K562 (cell line): ENCODE results near the gene AP1M2. TPM values are rescaled to one million over a fixed set of nuclear protein-coding genes. Genes with fewer than 3 reads are reported as not detected.

ENCODE experiments used
- ATAC-seq: fragments of 200-7000 bp; cut with Tn5 transposase; 3 replicates; pipeline ENCODE4 v1.9.1; 2020; ENCODE audit warnings: moderate library complexity
- BruUV-seq: library from RNA; stranded (reverse); fragments of 400-500 nt; replicated peaks from 2 replicates; lab custom pipeline; 2021; lab: Mats Ljungman, UMichigan
- CTCF ChIA-PET: fragments of 300-600 bp; formaldehyde crosslinking; extraction: SDS; loops from one replicate; lab custom pipeline; 2021; ENCODE audit warnings: low intra/inter-chr PET ratio; lab: Yijun Ruan, JAX
- POLR2A ChIA-PET: fragments of 300-600, 350-650 bp; sonication (Branson Sonifier 250); formaldehyde crosslinking; extraction: SDS; loops from one replicate; lab custom pipeline; 2021; ENCODE audit warnings: antibody characterized with exemption, inconsistent platforms; lab: Yijun Ruan, JAX
- DNase-seq, 4 experiments: peaks; one replicate each; pipeline versions ENCODE4 v3.0.0 to v3.0.0-alpha.2; 2011 to 2018; ENCODE audit warnings: low spot score in 3 of 4, mixed read lengths in 3 of 4; ENCODE audit errors: extremely low read depth in 1 of 4
- FAIRE-seq: peaks from 2 replicates; lab custom pipeline; 2011; peaks lifted over from hg19 to GRCh38; lab: Jason Lieb, UNC
- H2AFZ ChIP-seq: 2 replicates; pipeline ENCODE4 v1.6.0; 2011; ENCODE audit warnings: low read depth, low read length, control low read depth, inconsistent platforms
- H3K27ac ChIP-seq: fragments of 200-600 bp; 3 replicates; pipeline ENCODE4 v1.8.0; 2011; ENCODE audit warnings: low read depth, mild to moderate bottlenecking, control low read depth, inconsistent platforms, low read length, moderate library complexity, mixed read lengths; ENCODE audit errors: extremely low read depth
- H3K27me3 ChIP-seq, 2 experiments: fragments of 300-600 bp in 1 of 2; 2 replicates in 1 of 2; 3 replicates in 1 of 2; pipeline versions ENCODE4 v1.6.0 to v1.8.0; 2011; ENCODE audit warnings: inconsistent platforms in 2 of 2, low read length in 2 of 2, mild to moderate bottlenecking in 1 of 2, mixed read lengths in 1 of 2, moderate library complexity in 1 of 2; ENCODE audit not compliant: control insufficient read depth in 2 of 2, insufficient read depth in 2 of 2
- H3K36me3 ChIP-seq: fragments of 300-600 bp; 3 replicates; pipeline ENCODE4 v1.8.0; 2011; ENCODE audit warnings: mild to moderate bottlenecking, low read length, inconsistent platforms; ENCODE audit not compliant: control insufficient read depth, insufficient read depth
- H3K4me1 ChIP-seq, 2 experiments: fragments of 200-600 bp in 1 of 2; replicated peaks in 1 of 2; 2 replicates in 1 of 2; 3 replicates in 1 of 2; pipeline versions ENCODE4 v1.5.1 to v1.8.0; 2011; ENCODE audit warnings: inconsistent platforms in 2 of 2, low read length in 2 of 2, mild to moderate bottlenecking in 1 of 2, mixed read lengths in 1 of 2, moderate library complexity in 1 of 2; ENCODE audit not compliant: control insufficient read depth in 2 of 2, insufficient read depth in 2 of 2
- H3K4me2 ChIP-seq: 2 replicates; pipeline ENCODE4 v1.6.1; 2011; ENCODE audit warnings: low read length, control low read depth, inconsistent platforms, mixed read lengths; ENCODE audit not compliant: insufficient read depth
- H3K4me3 ChIP-seq: fragments of 200-600 bp; sonication (generic), shearing (Covaris generic); 2 replicates; pipeline ENCODE4 v1.5.1; 2016; ENCODE audit warnings: control low read depth, inconsistent platforms
- H3K79me2 ChIP-seq: fragments of 200-600 bp; 3 replicates; pipeline ENCODE4 v1.8.0; 2011; ENCODE audit warnings: low read length, inconsistent platforms; ENCODE audit not compliant: control insufficient read depth, insufficient read depth
- H3K9ac ChIP-seq, 2 experiments: 2 replicates each; pipeline versions ENCODE4 v1.6.0 to v1.6.1; 2011; ENCODE audit warnings: low read depth in 2 of 2, low read length in 2 of 2, control low read depth in 1 of 2, inconsistent platforms in 1 of 2, mild to moderate bottlenecking in 1 of 2, mixed read lengths in 1 of 2; ENCODE audit not compliant: insufficient read depth in 1 of 2
- H3K9me1 ChIP-seq: one replicate; pipeline ENCODE4 v1.6.0; 2011; ENCODE audit warnings: inconsistent platforms, mild to moderate bottlenecking, low read length, moderate library complexity; ENCODE audit not compliant: control insufficient read depth, insufficient read depth
- H3K9me3 ChIP-seq: replicated peaks from 2 replicates; pipeline ENCODE4 v1.5.1; 2011; ENCODE audit warnings: low read depth, low read length, inconsistent platforms; ENCODE audit not compliant: control insufficient read depth, insufficient read depth
- H4K20me1 ChIP-seq: replicated peaks from 2 replicates; pipeline ENCODE4 v1.6.1; 2011; ENCODE audit warnings: low read length, inconsistent platforms, mixed read lengths; ENCODE audit not compliant: control insufficient read depth, insufficient read depth
- MTF1 ChIP-seq: fragments of 250-450 bp; sonication (Bioruptor Pico); IDR thresholded peaks from 2 replicates; pipeline ENCODE4 v1.9.0; 2021; ENCODE audit warnings: moderate library complexity, mild to moderate bottlenecking, inconsistent platforms, borderline replicate concordance
- MYNN ChIP-seq, 2 experiments: sonication (generic); formaldehyde crosslinking in 1 of 2; IDR thresholded peaks; 2 replicates each; pipeline versions ENCODE4 v1.5.0 to v1.6.1; 2016 to 2020; ENCODE audit warnings: antibody characterized with exemption in 1 of 2, missing genetic modification reagents in 1 of 2
- PHTF2 ChIP-seq: fragments of 250-450 bp; sonication (Bioruptor Pico); IDR thresholded peaks from 2 replicates; pipeline ENCODE4 v1.5.0; 2021; ENCODE audit warnings: mild to moderate bottlenecking
- POLR2G ChIP-seq: fragments of 200-400 bp; formaldehyde crosslinking; IDR thresholded peaks from 2 replicates; pipeline ENCODE4 v1.6.1; 2017; ENCODE audit warnings: low read depth, mild to moderate bottlenecking, antibody characterized with exemption, low read length, moderate library complexity
- RBFOX2 ChIP-seq: fragments of 200-400 bp; formaldehyde crosslinking; IDR thresholded peaks from 2 replicates; pipeline ENCODE4 v1.6.1; 2017; ENCODE audit warnings: low read depth, mild to moderate bottlenecking, low read length, moderate library complexity
- RBM25 ChIP-seq: fragments of 200-400 bp; formaldehyde crosslinking; IDR thresholded peaks from 2 replicates; pipeline ENCODE4 v1.6.1; 2018; ENCODE audit warnings: low read length, low read depth, moderate library complexity; ENCODE audit not compliant: severe bottlenecking
- XRCC5 ChIP-seq: fragments of 200-400 bp; formaldehyde crosslinking; IDR thresholded peaks from 2 replicates; pipeline ENCODE4 v1.6.1; 2017; ENCODE audit warnings: low read depth, mild to moderate bottlenecking, low read length
- ZFP36 ChIP-seq: fragments of 150-350 bp; IDR thresholded peaks from 2 replicates; pipeline ENCODE4 v1.6.1; 2018; ENCODE audit warnings: low read length, low read depth; ENCODE audit not compliant: partially characterized antibody
- ZNF277 ChIP-seq: fragments of 250-450 bp; sonication (Bioruptor Pico); IDR thresholded peaks from 2 replicates; pipeline ENCODE4 v1.8.0; 2022; ENCODE audit warnings: inconsistent platforms, mild to moderate bottlenecking, moderate library complexity, borderline replicate concordance
- ZNF696 ChIP-seq: fragments of 250-450 bp; sonication (Bioruptor Pico); conservative IDR thresholded peaks from 2 replicates; pipeline ENCODE4 v1.4.0; 2020; ENCODE audit warnings: mild to moderate bottlenecking, moderate library complexity
- WGBS: fragments of 100-300 bp; shearing (Covaris generic); methylation state at CpG from one replicate; pipeline ENCODE4 v1.1.6; 2016; ENCODE audit warnings: low coverage, mixed read lengths; ENCODE audit not compliant: insufficient coverage; ENCODE audit errors: missing lambda C conversion rate; 5-methylcytosine and 5-hydroxymethylcytosine counted together
- in situ Hi-C: fragments of 300-500 bp; cut with MboI; formaldehyde crosslinking; loops from 4 replicates; pipeline ENCODE4 v1.15.0; 2018; ENCODE audit warnings: inconsistent platforms, mixed read lengths
- intact Hi-C: fragments of 100-400 bp; cut with micrococcal nuclease; formaldehyde crosslinking; loops from 2 replicates; pipeline ENCODE4 v1.14.2; 2022
- polyA plus RNA-seq, 8 experiments: library from polyadenylated mRNA; depleted of rRNA in 4 of 8; stranded (reverse) in 5 of 8; unstranded in 3 of 8; fragments of >200 nt; fragmentation: Nextera tagmentation in 2 of 8; fragmentation: Illumina TruSeq in 1 of 8; extraction: Ambion mirVana in 2 of 8; extraction: Trizol in 1 of 8; gene quantifications; 2 replicates each; pipeline versions ENCODE4 v1.2.1 to v1.2.3, GENCODE V29; 2011 to 2014; ENCODE audit warnings: inconsistent platforms in 1 of 8, missing spikeins in 1 of 8
- total RNA-seq, 7 experiments: library from RNA; depleted of rRNA in 6 of 7; stranded (reverse); fragments of >200 nt in 6 of 7; fragmentation: Illumina TruSeq in 2 of 7; extraction: Trizol in 2 of 7; gene quantifications; 2 replicates each; pipeline versions ENCODE4 v1.2.1 to v1.2.3, GENCODE V29; 2011 to 2021; ENCODE audit warnings: low replicate concordance in 1 of 7
- TF ChIP-seq, protein P1 (sequence below): fragments of 450-650 bp; formaldehyde crosslinking; IDR thresholded peaks from 2 replicates; pipeline ENCODE4 v1.4.0; 2020; ENCODE audit warnings: mild to moderate bottlenecking, mixed read lengths

AP1M2 gene
- total and polyA plus RNA-seq, 9 of the 15 experiments (the other 6 are each of a cell fraction or from before 2014, with no cell fraction given): 0.33 to 1.4 (median 0.89) TPM; not detected in 1

DNA sequence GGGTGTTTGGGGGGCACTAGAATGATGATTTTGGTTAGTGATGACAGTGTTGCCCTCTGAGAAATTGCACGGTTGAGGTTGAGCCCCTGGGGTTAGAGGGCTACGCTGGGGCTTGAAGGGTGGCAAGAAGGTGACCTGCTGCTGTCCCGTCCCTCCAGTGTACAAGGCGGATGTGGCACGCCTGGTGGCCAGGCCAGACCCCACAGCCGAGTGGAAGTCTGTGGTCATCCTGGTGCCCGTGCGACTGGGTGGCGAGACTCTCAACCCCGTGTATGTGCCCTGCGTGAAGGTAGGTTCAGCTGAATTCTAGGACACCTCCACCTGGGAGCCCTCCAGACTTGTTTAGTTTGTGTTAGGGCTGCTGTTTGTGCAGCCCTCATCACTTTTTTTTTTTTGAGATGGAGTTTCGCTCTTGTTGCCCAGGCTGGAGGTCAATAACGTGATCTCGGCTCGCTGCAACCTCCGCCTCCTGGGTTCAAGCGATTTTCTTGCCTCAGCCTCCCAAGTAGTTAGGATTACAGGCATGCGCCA is 38.3 kb downstream of the AP1M2 start:
- intact Hi-C loops (no loop called here), in situ Hi-C loops (no loop called here)
- ChIA-PET CTCF (no interaction called here), POLR2A (interaction anchor here (0.8 kb wide), 1 partner anchor 11 kb away, joined by 3 read pairs; no protein-coding TSS in a partner anchor)
- peaks cover 31% of the 10 kb centered on the region for H3K79me2 ChIP-seq
- H3K9me3 ChIP-seq: peaks cover 3% of the 10 kb centered on the region
- H4K20me1 ChIP-seq: peaks cover 9% of the 10 kb centered on the region
- no peak overlapping the region for H2AFZ ChIP-seq
- no peaks in the 10 kb centered on the region for H3K27me3 ChIP-seq
- no peak for DNase-seq
- H3K4me3 ChIP-seq: no peak overlapping the region
- no peak for ATAC-seq
- H3K4me1 ChIP-seq: peaks cover 2 to 42% of the 10 kb centered on the region in 2 experiments; a peak in 4 of 5 replicates
- no peak for FAIRE-seq
- peaks cover 73% of the 10 kb centered on the region for H3K36me3 ChIP-seq
- no TSS peak for BruUV-seq
- no peaks in the 10 kb centered on the region for H3K9me1 ChIP-seq
- H3K9ac ChIP-seq: no peak overlapping the region
- 92% methylated on average over 14 of the region's 18 CpGs for WGBS
- H3K27ac ChIP-seq: no peak overlapping the region
- no peak overlapping the region for H3K4me2 ChIP-seq
- TF ChIP-seq MTF1 (CRISPR knock-in tag) (no peak), RBM25 (peak; percentile 42), RBFOX2 (peak; percentile 52), ZNF696 (CRISPR knock-in tag) (no peak), ZNF277 (no peak), POLR2G (0 out of 2 replicates have a peak, but pooled peaks have one; percentile 45), MYNN (IDR thresholded peaks at IDR 0.05) (no peak), MYNN (CRISPR knock-in tag; IDR thresholded peaks at IDR 0.05) (no peak), XRCC5 (no peak), ZFP36 (peak; percentile 84), PHTF2 (CRISPR knock-in tag) (no peak)
- TF ChIP-seq, protein P1, sequence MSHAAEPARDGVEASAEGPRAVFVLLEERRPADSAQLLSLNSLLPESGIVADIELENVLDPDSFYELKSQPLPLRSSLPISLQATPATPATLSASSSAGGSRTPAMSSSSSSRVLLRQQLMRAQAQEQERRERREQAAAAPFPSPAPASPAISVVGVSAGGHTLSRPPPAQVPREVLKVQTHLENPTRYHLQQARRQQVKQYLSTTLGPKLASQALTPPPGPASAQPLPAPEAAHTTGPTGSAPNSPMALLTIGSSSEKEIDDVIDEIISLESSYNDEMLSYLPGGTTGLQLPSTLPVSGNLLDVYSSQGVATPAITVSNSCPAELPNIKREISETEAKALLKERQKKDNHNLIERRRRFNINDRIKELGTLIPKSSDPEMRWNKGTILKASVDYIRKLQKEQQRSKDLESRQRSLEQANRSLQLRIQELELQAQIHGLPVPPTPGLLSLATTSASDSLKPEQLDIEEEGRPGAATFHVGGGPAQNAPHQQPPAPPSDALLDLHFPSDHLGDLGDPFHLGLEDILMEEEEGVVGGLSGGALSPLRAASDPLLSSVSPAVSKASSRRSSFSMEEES (CRISPR knock-in tag): no peak
